ENCODE data around the gene NINJ1. TPM values are rescaled to one million over a fixed set of nuclear protein-coding genes. Genes with fewer than 3 reads are reported as not detected.

The NINJ1 gene
- total RNA-seq, 1 experiment from 2014 or later = 10.3 TPM

- no peaks in the 10 kb centered on the region for H4K20me1 ChIP-seq (ENCODE audit: insufficient read depth, low read depth, low read length)
- no peak overlapping the region for H3K4me3 ChIP-seq (ENCODE audit: low read length)
- H3K79me2 ChIP-seq (ENCODE audit: low read length) = no peaks in the 10 kb centered on the region
- no peaks in the 10 kb centered on the region for H3K9me2 ChIP-seq (replicated peaks; ENCODE audit: insufficient read depth, low read length)
- no peak overlapping the region for H3K27ac ChIP-seq (ENCODE audit: low read length)
- H3K4me2 ChIP-seq (ENCODE audit: low read depth, low read length, poor library complexity, severe bottlenecking) = no peak overlapping the region
- no peak overlapping the region for H2AFZ ChIP-seq (ENCODE audit: low read length)
- no peaks in the 10 kb centered on the region for H3K9me3 ChIP-seq (ENCODE audit: low read length)
- H3K4me1 ChIP-seq (ENCODE audit: low read length) = no peaks in the 10 kb centered on the region
- H3K9ac ChIP-seq (ENCODE audit: low read length) = no peak overlapping the region
- no peaks in the 10 kb centered on the region for H3K27me3 ChIP-seq (ENCODE audit: low read length)
- no peak for DNase-seq
- H3K36me3 ChIP-seq (ENCODE audit: insufficient read depth, low read length) = no peaks in the 10 kb centered on the region
Measured at GRCh38 chr9:93076101-93076791, 57.8 kb downstream of the NINJ1 start.

GRCh38 chr9:93072383-93072795 is 61.7 kb downstream of the NINJ1 start:
- no peak overlapping the region for H2AFZ ChIP-seq (ENCODE audit: low read length)
- no peaks in the 10 kb centered on the region for H3K36me3 ChIP-seq (ENCODE audit: insufficient read depth, low read length)
- H4K20me1 ChIP-seq (ENCODE audit: insufficient read depth, low read depth, low read length) = no peaks in the 10 kb centered on the region
- no peak overlapping the region for H3K4me2 ChIP-seq (ENCODE audit: low read depth, low read length, poor library complexity, severe bottlenecking)
- H3K27ac ChIP-seq (ENCODE audit: low read length) = no peak overlapping the region
- no peak overlapping the region for H3K4me3 ChIP-seq (ENCODE audit: low read length)
- H3K9me3 ChIP-seq (ENCODE audit: low read length) = no peaks in the 10 kb centered on the region
- H3K27me3 ChIP-seq (ENCODE audit: low read length) = no peaks in the 10 kb centered on the region
- no peaks in the 10 kb centered on the region for H3K9me2 ChIP-seq (replicated peaks; ENCODE audit: insufficient read depth, low read length)
- H3K9ac ChIP-seq (ENCODE audit: low read length) = no peak overlapping the region
- H3K79me2 ChIP-seq (ENCODE audit: low read length) = no peaks in the 10 kb centered on the region
- DNase-seq = no peak
- H3K4me1 ChIP-seq (ENCODE audit: low read length) = no peaks in the 10 kb centered on the region

Other genes with a start within 250 kb of the NINJ1 start
- 9.0 and 24.5 TPM in 2 replicates for gene FGD3, start 186.7 kb downstream of the NINJ1 start, total RNA-seq (2014; rRNA removed; shearing (Covaris generic); ENCODE audit: low replicate concordance)
- 4.9 and 6.2 TPM in 2 replicates for gene SUSD3, start 75.5 kb downstream of the NINJ1 start, total RNA-seq (2014; rRNA removed; shearing (Covaris generic); ENCODE audit: low replicate concordance)
- gene CARD19, start 38.0 kb downstream of the NINJ1 start, total RNA-seq (2014; rRNA removed; shearing (Covaris generic); ENCODE audit: low replicate concordance) = 5.5 and 11.4 TPM in 2 replicates
- gene WNK2, start 49.9 kb upstream of the NINJ1 start, total RNA-seq (2014; rRNA removed; shearing (Covaris generic); ENCODE audit: low replicate concordance) = not detected in 2 replicates